ENCODE data around the gene DEFB125.

GRCh38 chr20:117518-117917, 30.0 kb downstream of the DEFB125 start:
- no peak for TF ChIP-seq CTCF (IDR thresholded peaks at IDR 0.05; ENCODE audit: borderline replicate concordance, extremely low read depth, low read length, poor library complexity, severe bottlenecking)
- TF ChIP-seq EZH2 (IDR thresholded peaks at IDR 0.05; ENCODE audit: borderline replicate concordance, low read depth, low read length, severe bottlenecking) = no peak

All from DND-41 (cell line).